ENCODE results near the gene TUT1.
"Not testable (repeated sequence)": the region's sequence is repeated elsewhere in the genome, so short reads cannot be mapped to it uniquely, and the experiment has no call there.

Gene TUT1

GRCh38 chr11:62603776-62604299, 12.5 kb upstream of the TUT1 start:
- DNase-seq, result no peak

- no peak for DNase-seq
Observed at GRCh38 chr11:62603072-62603408, 11.7 kb upstream of the TUT1 start.

GRCh38 chr11:62602141-62603071, 11.1 kb upstream of the TUT1 start:
- peak in 1 of 2 donors; percentile 45 for DNase-seq

GRCh38 chr11:62601372-62602140, 10.2 kb upstream of the TUT1 start, which contains the start of gene MTA2:
TSS of gene MTA2 (minus strand) at chr11:62601865. CDS start at chr11:62601450, 415 bp downstream.
- peak; percentile 98 to 99 for DNase-seq

- DNase-seq, result peak; percentile 46 to 51
Observed at GRCh38 chr11:62601122-62601371, 9.7 kb upstream of the TUT1 start.

- DNase-seq, result no peak
Observed at GRCh38 chr11:62600367-62601121, 9.2 kb upstream of the TUT1 start.

GRCh38 chr11:62599901-62600300, 8.6 kb upstream of the TUT1 start:
- DNase-seq, result peak in 1 of 2 donors; percentile 51

- peak; percentile 98 to 99 for DNase-seq
Observed at GRCh38 chr11:62599069-62599696, 7.9 kb upstream of the TUT1 start.

GRCh38 chr11:62595124-62595523, 3.8 kb upstream of the TUT1 start:
- no peak for DNase-seq

- peak; percentile 82 to 84 for DNase-seq
Observed at GRCh38 chr11:62593434-62594044, 2.2 kb upstream of the TUT1 start.

- DNase-seq, result no peak
Observed at GRCh38 chr11:62592989-62593421, 1.7 kb upstream of the TUT1 start.

- no peak for DNase-seq
Observed at GRCh38 chr11:62592146-62592815, 958 bp upstream of the TUT1 start.

GRCh38 chr11:62588966-62589637, 2.2 kb downstream of the TUT1 start:
- peak in 1 of 2 donors; percentile 22 for DNase-seq

- DNase-seq, result not testable (repeated sequence)
Observed at GRCh38 chr11:62585356-62585755, 6.0 kb downstream of the TUT1 start.

- DNase-seq, result not testable (repeated sequence)
Observed at GRCh38 chr11:62581735-62582134, 9.6 kb downstream of the TUT1 start.

- no peak for DNase-seq
Observed at GRCh38 chr11:62580959-62581715, 10.2 kb downstream of the TUT1 start.

GRCh38 chr11:62579252-62579651, 12.1 kb downstream of the TUT1 start:
- no peak for DNase-seq

GRCh38 chr11:62578541-62578940, 12.8 kb downstream of the TUT1 start:
- DNase-seq, result no peak

GRCh38 chr11:62577046-62577714, 14.1 kb downstream of the TUT1 start:
- DNase-seq, result no peak

GRCh38 chr11:62575837-62576236, 15.5 kb downstream of the TUT1 start:
- DNase-seq, result no peak

All from CD4-positive, alpha-beta T cell treated with Interleukin-1 beta for 1 hour (primary cell).